Endothelial cell (in vitro differentiated cells): Measurements from ENCODE around the gene PAM. TPM values are rescaled to one million over a fixed set of nuclear protein-coding genes. Genes with fewer than 3 reads are reported as not detected.

Experiments
- DNase-seq: peaks from one replicate; pipeline ENCODE4 v3.0.0; 2021; ENCODE audit warnings: low spot score
- H3K27ac Mint-ChIP-seq: one replicate; pipeline ENCODE4 v1.8.0; 2021; ENCODE audit warnings: mixed read lengths, inconsistent platforms; ENCODE audit not compliant: unreplicated experiment
- H3K27me3 Mint-ChIP-seq: one replicate; pipeline ENCODE4 v1.8.0; 2021; ENCODE audit warnings: mild to moderate bottlenecking, moderate library complexity, mixed read lengths, inconsistent platforms; ENCODE audit not compliant: unreplicated experiment
- H3K36me3 Mint-ChIP-seq: one replicate; pipeline ENCODE4 v1.8.0; 2021; ENCODE audit warnings: mild to moderate bottlenecking, low read depth, mixed read lengths, inconsistent platforms; ENCODE audit not compliant: unreplicated experiment
- H3K4me1 Mint-ChIP-seq: one replicate; pipeline ENCODE4 v1.8.0; 2021; ENCODE audit warnings: mild to moderate bottlenecking, mixed read lengths, inconsistent platforms; ENCODE audit not compliant: unreplicated experiment
- H3K4me3 Mint-ChIP-seq: one replicate; pipeline ENCODE4 v1.8.0; 2021; ENCODE audit warnings: mild to moderate bottlenecking, mixed read lengths, inconsistent platforms; ENCODE audit not compliant: unreplicated experiment
- H3K9me3 Mint-ChIP-seq: one replicate; pipeline ENCODE4 v1.8.0; 2021; ENCODE audit warnings: mixed read lengths, inconsistent platforms; ENCODE audit not compliant: unreplicated experiment
- CTCF ChIP-seq: fragments of 200-600 bp; sonication (generic); IDR thresholded peaks from one replicate; pipeline ENCODE4 v1.5.0; 2021; ENCODE audit warnings: antibody characterized with exemption; ENCODE audit not compliant: unreplicated experiment
- total RNA-seq: library from RNA; stranded (reverse); fragmentation: NEBNext Ultra II Directional; extraction: Animal tissue kit (Norgen Biotek cat#: 25700); gene quantifications from one replicate; pipeline ENCODE4 v1.2.1, GENCODE V29; 2021; ENCODE audit not compliant: unreplicated experiment

The PAM gene
- total RNA-seq, 1 donor from 2014 or later = 255 TPM

- DNase-seq = no peak
- Mint-ChIP-seq H3K27me3 (peaks cover 3% of the 10 kb centered on the region), H3K4me1 (peaks cover 17% of the 10 kb centered on the region), H3K4me3 (no peak overlapping the region), H3K9me3 (no peaks in the 10 kb centered on the region), H3K36me3 (no peaks in the 10 kb centered on the region), H3K27ac (peak overlapping the region; percentile 80)
- no peak for TF ChIP-seq CTCF
Observed at GRCh38 chr5:102807878-102808502, 52.9 kb downstream of the PAM start.

- peaks cover 3% of the 10 kb centered on the region for H3K27me3 Mint-ChIP-seq
- no peak overlapping the region for H3K27ac Mint-ChIP-seq
- no peak for TF ChIP-seq CTCF
- DNase-seq = no peak
- H3K9me3 Mint-ChIP-seq = no peaks in the 10 kb centered on the region
- no peak overlapping the region for H3K4me3 Mint-ChIP-seq
- H3K36me3 Mint-ChIP-seq = no peaks in the 10 kb centered on the region
- peaks cover 13% of the 10 kb centered on the region for H3K4me1 Mint-ChIP-seq
Observed at GRCh38 chr5:102809033-102809432, 53.9 kb downstream of the PAM start.

- no peak for DNase-seq
- no peak overlapping the region for H3K4me3 Mint-ChIP-seq
- no peaks in the 10 kb centered on the region for H3K36me3 Mint-ChIP-seq
- H3K27me3 Mint-ChIP-seq = peaks cover 3% of the 10 kb centered on the region
- peaks cover 22% of the 10 kb centered on the region for H3K4me1 Mint-ChIP-seq
- TF ChIP-seq CTCF = no peak
- no peak overlapping the region for H3K27ac Mint-ChIP-seq
- no peaks in the 10 kb centered on the region for H3K9me3 Mint-ChIP-seq
Observed at GRCh38 chr5:102811972-102812371, 56.9 kb downstream of the PAM start.

GRCh38 chr5:102813740-102814139, 58.6 kb downstream of the PAM start:
- no peaks in the 10 kb centered on the region for H3K36me3 Mint-ChIP-seq
- peaks cover 12% of the 10 kb centered on the region for H3K4me1 Mint-ChIP-seq
- no peak overlapping the region for H3K4me3 Mint-ChIP-seq
- DNase-seq = no peak
- no peaks in the 10 kb centered on the region for H3K9me3 Mint-ChIP-seq
- no peak for TF ChIP-seq CTCF
- no peak overlapping the region for H3K27ac Mint-ChIP-seq
- no peaks in the 10 kb centered on the region for H3K27me3 Mint-ChIP-seq

- no peaks in the 10 kb centered on the region for H3K9me3 Mint-ChIP-seq
- no peak for DNase-seq
- no peaks in the 10 kb centered on the region for H3K27me3 Mint-ChIP-seq
- peaks cover 12% of the 10 kb centered on the region for H3K4me1 Mint-ChIP-seq
- no peak for TF ChIP-seq CTCF
- H3K27ac Mint-ChIP-seq = no peak overlapping the region
- H3K36me3 Mint-ChIP-seq = no peaks in the 10 kb centered on the region
- H3K4me3 Mint-ChIP-seq = no peak overlapping the region
Observed at GRCh38 chr5:102815084-102815483, 60.0 kb downstream of the PAM start.
